ENCODE data around the gene ADAM22.

ADAM22 gene

DNA sequence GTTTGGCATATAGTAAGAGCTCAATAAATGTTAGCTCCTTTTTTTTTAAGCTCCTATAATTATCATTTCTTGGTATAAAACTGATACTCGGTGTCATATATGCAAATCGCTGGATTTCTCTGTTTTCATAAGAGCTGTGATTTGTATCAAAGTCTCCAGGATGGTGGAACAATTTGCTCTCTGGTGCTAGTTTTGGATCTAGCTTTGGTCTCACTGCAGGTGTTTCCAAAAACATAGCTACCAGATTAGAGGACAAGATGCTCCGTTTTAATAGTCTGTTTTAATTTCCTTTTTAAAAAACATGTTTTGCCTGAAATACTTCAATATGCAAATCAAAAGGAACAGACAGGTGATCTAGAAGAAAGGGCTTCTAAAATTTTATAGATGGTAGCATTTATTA, 25.3 kb downstream of the ADAM22 start:
- no peak for DNase-seq

GRCh38 chr7:87960239-87960638, 26.2 kb downstream of the ADAM22 start:
- no peak for DNase-seq

GRCh38 chr7:87961754-87962153, 27.7 kb downstream of the ADAM22 start:
- no peak for DNase-seq

- no peak for DNase-seq
Observed at GRCh38 chr7:87966271-87966670, 32.2 kb downstream of the ADAM22 start.

DNA sequence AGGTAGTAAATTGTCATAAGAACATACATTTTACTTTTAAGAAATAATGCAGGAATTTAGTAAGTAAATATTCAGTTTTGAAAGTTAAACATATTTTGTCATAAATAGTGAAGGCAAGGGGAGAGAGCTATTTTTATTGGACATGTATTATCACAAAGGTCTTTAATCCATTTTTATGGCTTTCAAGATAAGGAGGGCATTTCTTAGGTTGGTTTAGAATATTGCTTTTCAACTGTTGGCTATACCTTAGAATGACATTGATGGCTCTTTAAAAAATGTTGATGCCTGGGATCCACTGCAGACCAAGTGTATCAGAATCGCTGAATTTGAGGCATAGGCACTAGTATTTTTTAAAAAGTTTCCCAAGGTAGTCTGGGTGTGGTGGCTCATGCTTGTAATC, 34.0 kb downstream of the ADAM22 start:
- no peak for DNase-seq

- DNase-seq: peak; percentile 15
Observed at GRCh38 chr7:87982116-87982515, 48.1 kb downstream of the ADAM22 start.

- no peak for DNase-seq
Observed at GRCh38 chr7:87984088-87984487, 50.0 kb downstream of the ADAM22 start.

GRCh38 chr7:87993269-87993668, 59.2 kb downstream of the ADAM22 start:
- no peak for DNase-seq

DNA sequence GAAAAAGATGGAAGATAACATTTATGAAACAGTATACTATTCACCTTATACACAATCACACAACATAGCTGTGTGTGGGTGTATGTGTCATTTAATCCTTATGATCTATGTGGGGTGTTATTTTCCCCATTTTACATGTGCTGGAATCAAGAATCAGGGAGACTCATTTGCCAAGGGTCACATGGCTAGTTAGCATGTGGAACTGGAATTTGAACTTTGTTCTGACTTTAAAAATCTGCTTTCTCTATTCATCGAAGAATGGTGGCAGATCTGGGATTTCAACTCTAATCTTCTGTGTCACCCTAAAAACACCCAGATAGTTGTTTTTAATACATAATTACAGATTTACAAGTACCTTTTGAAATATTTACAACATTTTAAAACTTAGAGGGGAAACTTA, 65.2 kb downstream of the ADAM22 start:
- no peak for DNase-seq

DNA sequence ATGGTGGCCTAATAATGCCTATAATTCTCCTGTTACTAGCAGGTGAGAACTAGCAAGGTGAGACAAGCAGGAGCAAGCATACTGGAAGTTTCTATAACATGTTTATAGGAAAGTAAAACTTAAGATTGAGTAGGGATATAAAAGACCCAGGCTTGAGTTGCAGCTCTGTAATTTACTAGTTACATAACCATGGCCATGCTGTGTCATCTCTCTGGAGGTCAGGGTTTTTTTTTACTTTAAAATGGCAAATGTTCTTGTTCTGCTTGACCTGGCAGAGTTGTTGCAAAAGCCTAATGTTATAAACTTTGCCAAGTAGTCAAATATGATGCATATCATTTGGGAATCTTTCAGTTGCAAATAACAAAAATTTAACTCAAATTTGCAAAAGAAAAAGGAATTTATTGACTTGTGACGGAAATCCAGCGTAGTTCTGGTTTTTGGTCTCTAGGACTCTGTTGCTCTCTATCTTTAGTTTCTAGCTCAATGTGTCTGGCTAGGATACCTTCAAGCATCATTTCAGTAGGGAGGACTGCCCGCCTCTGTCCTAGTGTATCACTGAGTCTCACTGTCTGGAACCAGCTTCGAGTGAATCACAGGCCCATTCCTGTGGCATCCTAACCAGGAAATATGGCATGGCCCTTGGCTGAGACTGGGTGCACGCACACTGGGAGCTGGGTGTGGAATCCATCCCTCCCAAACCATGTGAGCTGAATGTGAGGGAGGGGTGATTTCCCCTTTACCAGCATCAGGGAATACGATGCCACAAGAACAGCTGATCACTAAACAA, 67.9 kb downstream of the ADAM22 start:
- DNase-seq: no peak

- no peak for DNase-seq
Observed at GRCh38 chr7:88002617-88003016, 68.6 kb downstream of the ADAM22 start.

DNA sequence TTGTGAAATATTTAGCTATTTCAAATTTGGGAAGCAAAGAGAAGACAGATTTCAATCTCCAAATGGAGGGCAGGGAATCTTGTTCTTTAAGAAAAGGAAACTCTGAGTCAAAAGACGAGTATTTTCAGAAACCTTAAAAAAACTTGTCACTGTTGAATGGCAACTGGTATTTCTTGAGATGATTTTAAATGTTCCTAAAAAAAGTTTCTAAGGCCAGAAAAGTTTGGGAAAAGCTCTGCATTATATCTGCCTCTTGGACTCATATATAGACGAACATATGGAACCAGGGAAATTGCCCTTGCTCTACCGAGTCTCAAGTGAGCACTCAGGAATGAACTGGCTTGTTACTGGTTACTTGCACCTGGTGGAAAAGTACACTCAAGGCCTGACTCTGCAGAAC, 69.5 kb downstream of the ADAM22 start:
- DNase-seq: no peak

GRCh38 chr7:88005191-88005590, 71.1 kb downstream of the ADAM22 start:
- DNase-seq: no peak

GRCh38 chr7:88009651-88010050, 75.6 kb downstream of the ADAM22 start:
- DNase-seq: no peak

GRCh38 chr7:88012086-88012485, 78.0 kb downstream of the ADAM22 start:
- DNase-seq: no peak

DNA sequence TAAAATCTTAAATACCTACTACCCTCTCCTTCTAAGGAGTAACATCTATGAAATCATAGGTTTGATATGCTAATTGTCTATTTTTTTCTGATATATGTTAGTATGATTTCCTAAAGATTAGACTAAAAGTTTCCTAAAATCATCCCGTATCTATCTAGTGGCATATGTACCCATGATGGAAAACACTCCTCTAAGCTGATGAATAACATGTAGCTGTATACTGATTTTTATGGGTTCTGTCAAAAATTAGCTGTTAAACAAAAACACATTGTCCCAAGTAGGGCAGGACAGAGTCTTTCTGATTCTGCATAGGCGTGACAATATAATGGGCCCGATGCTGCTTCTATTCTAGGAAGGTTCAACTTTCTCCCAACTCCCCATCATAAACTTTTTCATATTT, 79.9 kb downstream of the ADAM22 start:
- no peak for DNase-seq

DNA sequence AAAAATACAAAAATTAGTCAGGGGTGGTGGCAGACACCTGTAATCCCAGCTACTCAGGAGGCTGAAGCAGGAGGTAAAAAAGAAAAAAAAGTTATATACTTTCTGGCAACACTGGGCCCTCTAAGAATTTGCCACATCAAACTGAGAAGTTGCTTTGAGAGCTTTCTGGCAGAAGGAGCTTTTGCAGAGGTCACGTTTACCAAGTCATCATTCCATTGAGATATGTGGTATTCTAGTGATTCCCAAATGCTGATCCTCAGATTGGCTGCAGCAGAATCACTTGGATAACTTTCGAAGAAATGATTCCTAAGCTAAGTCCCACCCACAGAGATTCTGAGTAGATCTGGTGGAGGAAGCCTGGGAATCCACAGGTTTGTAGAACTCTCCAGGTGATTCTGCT, 80.5 kb downstream of the ADAM22 start:
- no peak for DNase-seq

- DNase-seq: no peak
Observed at GRCh38 chr7:88015309-88015708, 81.3 kb downstream of the ADAM22 start.

- no peak for DNase-seq
Observed at GRCh38 chr7:88018501-88018900, 84.5 kb downstream of the ADAM22 start.

DNA sequence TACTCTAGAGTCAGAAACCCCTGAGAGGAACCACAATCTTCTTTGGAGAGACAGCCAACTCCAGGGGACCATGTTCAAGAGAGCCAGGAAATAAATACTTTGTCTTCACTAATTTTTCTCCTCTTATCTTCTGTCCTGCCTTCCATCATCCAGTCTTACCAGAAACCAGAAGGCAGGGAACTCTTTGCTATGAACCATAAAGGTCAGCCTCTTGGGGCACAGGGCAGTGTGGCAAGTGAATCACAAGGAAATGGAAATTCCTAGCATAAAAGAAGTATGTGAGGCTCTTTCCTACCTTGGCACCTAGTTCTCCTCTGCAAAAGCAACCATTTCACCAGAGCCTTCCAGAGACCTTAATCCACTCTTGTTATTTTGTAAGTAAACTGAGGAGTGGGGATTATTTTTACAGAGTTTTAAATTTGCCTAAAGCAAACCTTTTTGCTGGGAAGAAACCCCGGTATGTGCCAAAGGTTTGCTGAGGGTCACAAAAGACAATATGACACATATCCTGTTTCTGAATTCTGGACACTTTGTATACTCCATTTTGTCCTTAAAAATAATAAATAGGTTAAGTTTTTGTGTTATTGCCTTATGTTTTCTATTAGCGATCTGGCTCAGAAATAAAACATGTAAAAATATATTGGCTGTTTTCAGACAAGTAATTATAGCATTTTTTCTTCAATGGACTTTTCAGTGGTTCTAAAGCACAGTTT, 87.1 kb downstream of the ADAM22 start:
- DNase-seq: no peak

DNA sequence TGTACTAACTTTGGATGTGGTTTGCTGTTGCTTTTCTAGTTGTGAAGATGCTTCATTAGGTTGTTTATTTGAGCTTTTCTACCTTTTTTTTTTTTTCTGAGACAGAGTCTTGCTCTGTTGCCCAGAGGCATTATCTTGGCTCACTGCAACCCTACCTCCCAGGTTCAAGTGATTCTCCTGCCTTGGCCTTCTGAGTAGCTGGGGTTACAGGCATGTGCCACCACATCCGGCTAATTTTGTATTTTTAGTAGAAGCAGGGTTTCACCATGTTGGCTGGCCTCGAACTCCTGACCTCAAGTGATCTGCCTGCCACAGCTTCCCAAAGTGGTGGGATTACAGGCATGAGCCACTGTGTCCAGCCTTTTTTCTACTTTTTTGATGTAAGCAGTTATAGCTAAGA, 93.7 kb downstream of the ADAM22 start:
- DNase-seq: no peak

- DNase-seq: no peak
Observed at GRCh38 chr7:88034083-88034695, 100.1 kb downstream of the ADAM22 start.

- DNase-seq: no peak
Observed at GRCh38 chr7:88037050-88037449, 103.0 kb downstream of the ADAM22 start.

GRCh38 chr7:88040694-88041093, 106.6 kb downstream of the ADAM22 start:
- DNase-seq: no peak

Data from NCI-H526 treated with DMSO at 0.1 percent for 48 hours (cell line).